Spleen (tissue), 11 donors: ENCODE data around the gene MED1. TPM values are rescaled to one million over a fixed set of nuclear protein-coding genes. Genes with fewer than 3 reads are reported as not detected.

ENCODE experiments used
- DNase-seq: peaks from one replicate; pipeline ENCODE4 v3.0.0-alpha.2; 2020
- H3K27ac ChIP-seq, 8 donors: fragments of 200-600 bp; sonication (generic) in 7 of 8; 1 replicate in 4 of 8; 2 replicates in 4 of 8; pipeline versions ENCODE4 v1.5.0 to v1.8.0; 2016 to 2021; ENCODE audit warnings: inconsistent platforms in 4 of 8, mild to moderate bottlenecking in 4 of 8, moderate library complexity in 1 of 8
- H3K27me3 ChIP-seq, 7 donors: fragments of 200-600 bp; sonication (generic) in 6 of 7; replicated peaks in 1 of 7; 1 replicate in 4 of 7; 2 replicates in 3 of 7; pipeline versions ENCODE4 v1.5.0 to v1.8.0; 2016 to 2021; ENCODE audit warnings: inconsistent platforms in 3 of 7, mild to moderate bottlenecking in 1 of 7
- H3K36me3 ChIP-seq, 6 donors: fragments of 200-600 bp; sonication (generic) in 5 of 6; 1 replicate in 4 of 6; 2 replicates in 2 of 6; pipeline versions ENCODE4 v1.5.0 to v1.8.0; 2016 to 2021; ENCODE audit warnings: inconsistent platforms in 2 of 6
- H3K4me1 ChIP-seq, 6 donors: fragments of 200-600 bp; sonication (generic) in 5 of 6; 1 replicate in 3 of 6; 2 replicates in 3 of 6; pipeline versions ENCODE4 v1.5.0 to v1.8.0; 2016 to 2021; ENCODE audit warnings: inconsistent platforms in 3 of 6
- H3K4me3 ChIP-seq, 8 donors: fragments of 200-600 bp; sonication (generic) in 7 of 8; 1 replicate in 4 of 8; 2 replicates in 4 of 8; pipeline versions ENCODE4 v1.5.0 to v1.8.0; 2016 to 2021; ENCODE audit warnings: inconsistent platforms in 4 of 8, mild to moderate bottlenecking in 4 of 8, moderate library complexity in 2 of 8
- H3K9me3 ChIP-seq, 8 donors: fragments of 200-600 bp; sonication (generic) in 7 of 8; 1 replicate in 4 of 8; 2 replicates in 4 of 8; pipeline versions ENCODE4 v1.5.0 to v1.8.0; 2016 to 2021; ENCODE audit warnings: inconsistent platforms in 4 of 8
- CTCF ChIP-seq, 11 experiments: fragments of 200-600 bp in 7 of 11; fragments of 450-650 bp in 4 of 11; sonication (generic) in 4 of 11; IDR thresholded peaks in 8 of 11; conservative IDR thresholded peaks in 3 of 11; 1 replicate in 7 of 11; 2 replicates in 4 of 11; pipeline versions ENCODE4 v1.4.0 to v1.8.0; 2016 to 2021; ENCODE audit warnings: antibody characterized with exemption in 11 of 11, inconsistent platforms in 4 of 11, mild to moderate bottlenecking in 1 of 11
- POLR2A ChIP-seq, 3 donors: fragments of 450-650 bp; IDR thresholded peaks; one replicate each; pipeline ENCODE4 v1.5.1; 2017; ENCODE audit warnings: antibody characterized with exemption in 3 of 3, mild to moderate bottlenecking in 1 of 3
- POLR2AphosphoS5 ChIP-seq, 3 donors: sonication (generic); formaldehyde crosslinking; IDR thresholded peaks; one replicate each; pipeline ENCODE4 v1.5.1; 2017; ENCODE audit warnings: antibody characterized with exemption in 3 of 3
- WGBS, 5 donors: extraction: QIAGEN DNeasy Blood & Tissue Kit in 3 of 5; methylation state at CpG; one replicate each; pipeline versions ENCODE4 v1.1.5 to v1.1.7; 2013 to 2018; 5-methylcytosine and 5-hydroxymethylcytosine counted together
- intact Hi-C: fragments of 100-400 bp; cut with DNase I; formaldehyde crosslinking; loops from one replicate; pipeline ENCODE4 v1.15.0; 2023; ENCODE audit warnings: low total_unique reads
- polyA plus RNA-seq, 3 donors: library from polyadenylated mRNA; stranded (reverse); fragments of 200-250 nt; gene quantifications; one replicate each; pipeline ENCODE4 v1.2.1, GENCODE V29; 2013
- total RNA-seq, 7 donors: library from RNA; depleted of rRNA in 3 of 7; stranded (reverse); fragments of >200 nt in 3 of 7; fragmentation: NEBNext Ultra II Directional in 4 of 7; extraction: Animal tissue kit (Norgen Biotek cat#: 25700) in 4 of 7; gene quantifications; one replicate each; pipeline versions ENCODE4 v1.1.0 to v1.2.1, GENCODE V29; 2016 to 2021
- donor health status: healthy with polysubstance abuse.
- donor health status: DM: no; HTN: no; CAD: no; lungs with moderate emphysema.
- donor health status: DM: no; HTN: no; CAD: no.
- donor health status: Bipolar disorder and iron deficiency.
- donor health status: healthy.
- donor health status: DM: no; HTN: no; CAD: no.
- donor health status: DM: yes; HTN: yes; CAD: no.

The MED1 gene
- total and polyA plus RNA-seq, 10 donors = 4.4 to 43.9 (median 35.3) TPM

DNA sequence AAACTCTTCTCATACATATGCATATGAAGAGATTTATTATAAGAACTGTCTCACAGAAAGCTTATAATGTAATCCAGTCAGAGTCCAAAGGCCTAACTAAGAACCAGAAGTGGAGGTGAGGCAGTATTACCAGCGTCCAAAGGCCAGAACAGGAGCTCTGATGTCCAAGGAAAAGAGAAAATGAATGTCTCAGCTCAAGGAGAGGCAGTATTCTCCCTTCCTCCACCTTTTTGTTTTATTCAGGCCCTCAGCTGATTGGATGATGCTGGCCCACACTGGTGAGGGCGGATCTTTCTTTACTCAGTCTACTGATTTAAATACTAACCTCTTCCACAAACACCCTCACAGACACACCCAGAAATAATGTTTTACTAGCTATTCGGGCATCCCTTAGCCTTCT, 93.1 kb downstream of the MED1 start:
- TF ChIP-seq POLR2AphosphoS5 (IDR thresholded peaks at IDR 0.05) (no peak), POLR2A (IDR thresholded peaks at IDR 0.05) (no peak), CTCF (IDR thresholded peaks at IDR 0.05 in 8 of 11, conservative IDR thresholded peaks at IDR 0.05 in 3 of 11) (no peak)
- no peak for DNase-seq
- Histone ChIP-seq H3K27ac (peak overlapping the region in 1 of 8 donors; percentile 61), H3K36me3 (peaks cover 0 to 3% (median 0%) of the 10 kb centered on the region in 6 donors), H3K4me1 (peaks cover 2 to 55% (median 36%) of the 10 kb centered on the region in 6 donors), H3K9me3 (no peaks in the 10 kb centered on the region), H3K4me3 (no peak overlapping the region), H3K27me3 (no peaks in the 10 kb centered on the region)
- intact Hi-C loops = no loop called here
- WGBS, 5 donors = 77 to 95% (median 83%) methylated on average over 3 of the region's 3 CpGs

DNA sequence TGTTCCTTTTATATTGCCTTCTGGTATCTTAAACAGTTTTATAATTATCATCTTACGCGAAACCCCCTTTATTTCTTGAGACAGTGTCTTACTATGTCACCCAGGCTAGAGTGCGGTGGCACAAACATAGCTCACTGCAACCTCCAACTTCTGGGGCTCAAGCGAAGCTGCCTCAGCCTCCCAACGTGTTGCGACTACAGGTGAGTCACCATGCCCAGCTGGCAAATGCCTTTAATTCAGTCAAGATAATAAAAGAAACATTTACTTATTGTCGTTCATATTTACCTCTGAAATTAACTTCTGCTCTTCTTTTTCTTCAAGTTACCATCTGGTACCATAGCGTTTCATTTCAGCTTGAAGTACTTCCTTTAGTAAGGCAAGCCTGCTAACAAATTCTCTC, 93.6 kb downstream of the MED1 start:
- no peak overlapping the region for H3K4me3 ChIP-seq
- TF ChIP-seq POLR2AphosphoS5 (IDR thresholded peaks at IDR 0.05) (no peak), CTCF (IDR thresholded peaks at IDR 0.05 in 8 of 11, conservative IDR thresholded peaks at IDR 0.05 in 3 of 11) (no peak), POLR2A (IDR thresholded peaks at IDR 0.05) (no peak)
- no peaks in the 10 kb centered on the region for H3K9me3 ChIP-seq
- H3K27ac ChIP-seq = no peak overlapping the region
- H3K27me3 ChIP-seq = no peaks in the 10 kb centered on the region
- WGBS, 5 donors = 85 to 94% (median 87%) methylated on average over 8 of the region's 8 CpGs
- intact Hi-C loops = no loop called here
- peaks cover 0 to 3% (median 0%) of the 10 kb centered on the region in 6 donors for H3K36me3 ChIP-seq
- no peak for DNase-seq
- peaks cover 2 to 55% (median 38%) of the 10 kb centered on the region in 6 donors for H3K4me1 ChIP-seq

Other genes starting within 250 kb of the MED1 start
- under 1 TPM in 2 of 7 donors, not detected in 5; 0.27 to 0.56 TPM for gene STAC2, start 225.3 kb downstream of the MED1 start, total RNA-seq
- under 1 TPM in 1 of 3 donors, not detected in 2; 0.06 TPM for gene STAC2, start 225.3 kb downstream of the MED1 start, polyA plus RNA-seq
- 10 to 100 TPM; 23.4 to 28.0 (median 24.3) TPM for gene FBXL20, start 49.6 kb downstream of the MED1 start, total RNA-seq
- gene FBXL20, start 49.6 kb downstream of the MED1 start, polyA plus RNA-seq = 1 to 10 TPM; 1.9 to 3.6 (median 2.2) TPM
- gene CDK12, start 10.2 kb upstream of the MED1 start, total RNA-seq = 10 to 100 TPM; 69.5 to 88.1 (median 79.1) TPM
- 10 to 100 TPM in 1 of 3 donors, 1 to 10 TPM in 2; 6.9 to 13.6 (median 8.6) TPM for gene CDK12, start 10.2 kb upstream of the MED1 start, polyA plus RNA-seq
- gene NEUROD2, start 156.7 kb upstream of the MED1 start, total RNA-seq = not detected
- under 1 TPM in 2 of 3 donors, not detected in 1; under 0.01 to 0.03 TPM for gene NEUROD2, start 156.7 kb upstream of the MED1 start, polyA plus RNA-seq
- not detected for gene PPP1R1B, start 175.7 kb upstream of the MED1 start, total RNA-seq
- under 1 TPM in 2 of 3 donors, not detected in 1; 0.06 to 0.26 TPM for gene PPP1R1B, start 175.7 kb upstream of the MED1 start, polyA plus RNA-seq
- 100 to 1,000 TPM in 3 of 7 donors, 10 to 100 TPM in 4; 73.9 to 166 (median 98.7) TPM for gene STARD3, start 185.9 kb upstream of the MED1 start, total RNA-seq
- 100 to 1,000 TPM in 2 of 3 donors, 10 to 100 TPM in 1; 59.5 to 119 (median 102) TPM for gene STARD3, start 185.9 kb upstream of the MED1 start, polyA plus RNA-seq
- 1 to 10 TPM; 1.5 to 3.1 (median 2.2) TPM for gene TCAP, start 214.1 kb upstream of the MED1 start, total RNA-seq
- 1 to 10 TPM; 1.6 to 3.2 (median 2.0) TPM for gene TCAP, start 214.1 kb upstream of the MED1 start, polyA plus RNA-seq
- gene PNMT, start 217.2 kb upstream of the MED1 start, total RNA-seq = 1 to 10 TPM in 1 of 7 donors, under 1 TPM in 2, not detected in 4; 0.47 to 2.4 (median 0.51) TPM
- under 1 TPM; 0.28 to 0.93 (median 0.80) TPM for gene PNMT, start 217.2 kb upstream of the MED1 start, polyA plus RNA-seq
- 10 to 100 TPM; 15.5 to 27.4 (median 20.7) TPM for gene PGAP3, start 236.8 kb upstream of the MED1 start, total RNA-seq
- 10 to 100 TPM; 11.5 to 21.3 (median 18.3) TPM for gene PGAP3, start 236.8 kb upstream of the MED1 start, polyA plus RNA-seq
- 10 to 100 TPM in 5 of 7 donors, 1 to 10 TPM in 2; 8.5 to 15.9 (median 13.8) TPM for gene ERBB2, start 248.8 kb upstream of the MED1 start, total RNA-seq
- gene ERBB2, start 248.8 kb upstream of the MED1 start, polyA plus RNA-seq = 1 to 10 TPM; 3.4 to 6.6 (median 4.3) TPM